T-helper 1 cell treated with Interleukin-12 subunit alpha and Interleukin-12 subunit beta and Interleukin-4 antibody, amounts not matched to agents 30 μg/mL and 1 μg/mL, for 36 hours (primary cell): Measurements from ENCODE around the gene TADA2A.
"Not testable (repeated sequence)": the region's sequence is repeated elsewhere in the genome, so short reads cannot be mapped to it uniquely, and the experiment has no call there.

Experiments
- H3K27ac Mint-ChIP-seq: one replicate; pipeline ENCODE4 v1.8.0; 2021; ENCODE audit warnings: mild to moderate bottlenecking, mixed read lengths
- H3K27me3 Mint-ChIP-seq: one replicate; pipeline ENCODE4 v1.8.0; 2021; ENCODE audit warnings: low read depth, mixed read lengths
- H3K36me3 Mint-ChIP-seq: one replicate; pipeline ENCODE4 v1.8.0; 2021; ENCODE audit warnings: low read depth, mixed read lengths
- H3K4me1 Mint-ChIP-seq: one replicate; pipeline ENCODE4 v1.8.0; 2021; ENCODE audit warnings: low read depth, mixed read lengths
- H3K4me3 Mint-ChIP-seq: one replicate; pipeline ENCODE4 v1.8.0; 2021; ENCODE audit warnings: mild to moderate bottlenecking, moderate library complexity, mixed read lengths
- H3K9me3 Mint-ChIP-seq: one replicate; pipeline ENCODE4 v1.8.0; 2021; ENCODE audit warnings: mixed read lengths

The TADA2A gene

GRCh38 chr17:37507111-37507510, 100.4 kb downstream of the TADA2A start:
- Mint-ChIP-seq H3K27me3 (no peaks in the 10 kb centered on the region), H3K4me3 (no peak overlapping the region), H3K36me3 (no peaks in the 10 kb centered on the region)

GRCh38 chr17:37510056-37510455, 103.4 kb downstream of the TADA2A start:
- H3K27me3 Mint-ChIP-seq: no peaks in the 10 kb centered on the region
- H3K9me3 Mint-ChIP-seq: no peaks in the 10 kb centered on the region
- no peak overlapping the region for H3K4me3 Mint-ChIP-seq
- peaks cover 4% of the 10 kb centered on the region for H3K4me1 Mint-ChIP-seq
- peaks cover 5% of the 10 kb centered on the region for H3K36me3 Mint-ChIP-seq
- no peak overlapping the region for H3K27ac Mint-ChIP-seq

More at GRCh38 chr17:37507111-37507510, 100.4 kb downstream of the TADA2A start:
- H3K27ac Mint-ChIP-seq: no peak overlapping the region
- H3K4me1 Mint-ChIP-seq: peaks cover 2% of the 10 kb centered on the region
- no peaks in the 10 kb centered on the region for H3K9me3 Mint-ChIP-seq

- not testable (repeated sequence) for H3K27me3 Mint-ChIP-seq, H3K9me3 Mint-ChIP-seq, H3K27ac Mint-ChIP-seq, H3K4me3 Mint-ChIP-seq, H3K4me1 Mint-ChIP-seq
- H3K36me3 Mint-ChIP-seq: peaks cover 11% of the 10 kb centered on the region
These were observed 105.0 kb downstream of the TADA2A start for GRCh38 chr17:37511642-37512041.

- peaks cover 2% of the 10 kb centered on the region for H3K4me1 Mint-ChIP-seq
- H3K4me3 Mint-ChIP-seq: no peak overlapping the region
- no peaks in the 10 kb centered on the region for H3K9me3 Mint-ChIP-seq
- peaks cover 12% of the 10 kb centered on the region for H3K36me3 Mint-ChIP-seq
- H3K27me3 Mint-ChIP-seq: no peaks in the 10 kb centered on the region
- H3K27ac Mint-ChIP-seq: no peak overlapping the region
These were observed 105.9 kb downstream of the TADA2A start for GRCh38 chr17:37512442-37513068.

- Mint-ChIP-seq H3K4me3 (no peak overlapping the region), H3K4me1 (peaks cover 2% of the 10 kb centered on the region), H3K27me3 (no peaks in the 10 kb centered on the region), H3K9me3 (no peaks in the 10 kb centered on the region), H3K36me3 (peaks cover 21% of the 10 kb centered on the region), H3K27ac (no peak overlapping the region)
These were observed 107.0 kb downstream of the TADA2A start for GRCh38 chr17:37513711-37514110.

DNA sequence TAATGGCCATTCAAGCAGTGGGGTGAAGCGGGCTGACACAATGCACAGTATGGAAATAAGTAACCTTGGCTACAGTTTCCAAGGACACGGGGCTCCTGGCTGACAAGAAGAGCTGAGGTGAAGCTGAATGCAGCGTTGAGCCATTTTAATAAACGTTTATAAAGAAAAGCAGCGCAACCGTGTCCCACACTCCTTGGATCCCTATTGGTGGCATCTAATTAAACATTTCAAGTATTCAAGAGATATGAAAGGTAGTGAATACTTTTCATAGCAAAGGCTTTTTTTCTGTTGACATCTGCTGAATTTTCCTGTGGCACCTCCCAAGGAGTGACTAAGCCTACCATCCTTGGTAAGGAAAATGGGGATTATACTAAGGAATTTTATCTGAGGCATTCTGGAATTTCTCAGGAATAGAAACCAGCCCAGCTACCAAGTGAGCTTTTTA, 109.5 kb downstream of the TADA2A start:
- Mint-ChIP-seq H3K36me3 (peaks cover 38% of the 10 kb centered on the region), H3K4me3 (no peak overlapping the region)

GRCh38 chr17:37517881-37518280, 111.2 kb downstream of the TADA2A start:
- peaks cover 43% of the 10 kb centered on the region for H3K36me3 Mint-ChIP-seq
- H3K27ac Mint-ChIP-seq: no peak overlapping the region
- H3K4me1 Mint-ChIP-seq: peaks cover 5% of the 10 kb centered on the region
- no peaks in the 10 kb centered on the region for H3K27me3 Mint-ChIP-seq
- no peak overlapping the region for H3K4me3 Mint-ChIP-seq
- H3K9me3 Mint-ChIP-seq: no peaks in the 10 kb centered on the region

More for the DNA sequence above, 109.5 kb downstream of the TADA2A start:
- Mint-ChIP-seq H3K27me3 (no peaks in the 10 kb centered on the region), H3K27ac (no peak overlapping the region), H3K4me1 (peaks cover 5% of the 10 kb centered on the region), H3K9me3 (no peaks in the 10 kb centered on the region)

GRCh38 chr17:37518826-37519225, 112.1 kb downstream of the TADA2A start:
- Mint-ChIP-seq H3K36me3 (peaks cover 46% of the 10 kb centered on the region), H3K4me3 (no peak overlapping the region), H3K27me3 (no peaks in the 10 kb centered on the region), H3K4me1 (peaks cover 9% of the 10 kb centered on the region), H3K27ac (no peak overlapping the region), H3K9me3 (no peaks in the 10 kb centered on the region)

DNA sequence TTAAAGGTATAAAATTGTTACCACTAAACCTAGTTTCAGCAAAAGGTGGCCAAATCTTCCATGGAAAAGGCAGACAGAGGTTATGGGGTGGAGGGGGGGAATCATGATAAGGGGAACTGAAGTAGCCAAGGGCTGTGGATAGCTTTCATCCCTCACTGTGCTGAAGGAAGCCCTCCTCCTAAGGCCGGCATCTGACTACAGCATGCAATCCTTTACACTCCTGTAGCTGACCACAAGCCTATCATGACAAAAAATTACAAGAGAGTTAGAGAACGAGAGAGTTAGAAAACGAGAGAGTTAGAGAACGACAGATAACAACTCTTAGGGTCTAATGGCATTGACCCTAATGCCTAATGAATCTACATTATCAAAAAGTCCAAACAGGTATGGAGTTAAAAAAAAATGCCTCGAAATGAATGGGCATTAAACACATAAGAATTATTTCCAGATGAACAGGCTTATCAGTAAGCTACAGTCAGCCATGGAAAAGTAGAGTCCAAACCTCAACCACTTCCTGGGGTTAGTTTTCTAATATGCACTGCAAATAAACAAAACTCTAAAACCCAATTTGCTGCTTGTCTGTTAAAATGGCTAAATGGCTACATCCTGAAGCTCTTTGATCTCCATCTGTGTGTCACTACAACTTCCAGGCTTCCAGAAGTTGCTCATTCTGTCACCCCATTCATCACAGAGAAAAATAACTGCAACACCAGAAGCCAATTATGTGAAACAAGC, 112.7 kb downstream of the TADA2A start:
- Mint-ChIP-seq H3K36me3 (peaks cover 51% of the 10 kb centered on the region), H3K9me3 (no peaks in the 10 kb centered on the region)

GRCh38 chr17:37520174-37520573, 113.5 kb downstream of the TADA2A start:
- H3K27ac Mint-ChIP-seq: peak overlapping the region; percentile 0
- peaks cover 53% of the 10 kb centered on the region for H3K36me3 Mint-ChIP-seq
- H3K4me3 Mint-ChIP-seq: no peak overlapping the region
- H3K9me3 Mint-ChIP-seq: no peaks in the 10 kb centered on the region
- peaks cover 15% of the 10 kb centered on the region for H3K4me1 Mint-ChIP-seq
- no peaks in the 10 kb centered on the region for H3K27me3 Mint-ChIP-seq

More for the DNA sequence above, 112.7 kb downstream of the TADA2A start:
- H3K27ac Mint-ChIP-seq: no peak overlapping the region
- H3K4me1 Mint-ChIP-seq: peaks cover 13% of the 10 kb centered on the region
- H3K27me3 Mint-ChIP-seq: no peaks in the 10 kb centered on the region
- H3K4me3 Mint-ChIP-seq: no peak overlapping the region

GRCh38 chr17:37521821-37522220, 115.1 kb downstream of the TADA2A start:
- no peak overlapping the region for H3K4me3 Mint-ChIP-seq
- H3K36me3 Mint-ChIP-seq: peaks cover 51% of the 10 kb centered on the region
- H3K27me3 Mint-ChIP-seq: no peaks in the 10 kb centered on the region
- H3K4me1 Mint-ChIP-seq: peaks cover 18% of the 10 kb centered on the region
- no peak overlapping the region for H3K27ac Mint-ChIP-seq
- H3K9me3 Mint-ChIP-seq: no peaks in the 10 kb centered on the region

GRCh38 chr17:37523715-37524219, 117.1 kb downstream of the TADA2A start:
- Mint-ChIP-seq H3K9me3 (no peaks in the 10 kb centered on the region), H3K36me3 (peaks cover 50% of the 10 kb centered on the region), H3K4me3 (no peak overlapping the region), H3K27ac (peak overlapping the region; percentile 23), H3K4me1 (peaks cover 21% of the 10 kb centered on the region), H3K27me3 (no peaks in the 10 kb centered on the region)

- Mint-ChIP-seq H3K4me1 (peaks cover 18% of the 10 kb centered on the region), H3K9me3 (no peaks in the 10 kb centered on the region), H3K27ac (no peak overlapping the region), H3K4me3 (no peak overlapping the region), H3K36me3 (peaks cover 49% of the 10 kb centered on the region), H3K27me3 (no peaks in the 10 kb centered on the region)
These were observed 120.7 kb downstream of the TADA2A start for GRCh38 chr17:37527249-37527851.
